DMS53 (cell line): ENCODE data around the gene LPO.
A peak's percentile ranks its signal among the peaks of the same experiment; 100 is the strongest.

ENCODE experiments used
- DNase-seq: peaks from one replicate; lab custom pipeline; 2025; lab: John Stamatoyannopoulos, UW

LPO gene

DNA sequence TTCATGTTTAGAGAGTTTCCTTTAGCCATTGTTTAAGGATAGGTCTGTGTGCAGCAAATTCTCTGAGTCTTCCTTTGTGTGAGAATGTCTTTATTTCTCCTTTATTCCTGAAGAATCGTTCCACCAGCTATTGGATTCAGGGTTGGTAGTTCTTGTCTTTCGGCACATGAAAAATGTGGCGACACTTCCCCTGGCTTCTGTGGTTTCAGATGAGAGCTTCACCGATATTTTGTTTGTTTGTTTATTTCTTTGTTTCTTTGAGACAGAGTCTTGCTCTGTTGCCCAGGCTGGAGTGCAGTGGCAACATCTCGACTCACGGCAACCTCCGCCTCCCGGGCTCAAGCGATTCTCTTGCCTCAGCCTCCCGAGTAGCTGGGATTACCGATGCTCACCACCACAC is 23.8 kb downstream of the LPO start:
- no peak for DNase-seq

DNA sequence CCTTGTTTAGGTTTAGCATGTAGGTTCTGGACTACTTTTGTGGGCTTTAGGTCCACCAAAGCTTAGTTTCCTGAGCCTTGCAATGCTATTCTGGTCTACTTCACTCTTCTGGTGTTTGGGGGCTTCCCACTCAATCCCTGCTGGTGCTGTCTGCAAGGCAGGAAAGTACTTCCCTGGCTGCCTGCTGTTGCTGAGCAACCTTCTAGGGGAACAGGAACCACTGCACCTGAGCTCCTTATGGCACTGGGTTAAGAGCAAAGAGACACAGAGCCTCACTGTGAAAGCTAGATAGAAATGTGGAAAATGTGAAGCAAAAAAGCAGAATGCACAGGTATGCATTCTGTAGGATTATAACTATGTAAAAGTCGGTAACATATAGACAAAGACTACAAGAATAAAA is 25.4 kb downstream of the LPO start:
- no peak for DNase-seq

DNA sequence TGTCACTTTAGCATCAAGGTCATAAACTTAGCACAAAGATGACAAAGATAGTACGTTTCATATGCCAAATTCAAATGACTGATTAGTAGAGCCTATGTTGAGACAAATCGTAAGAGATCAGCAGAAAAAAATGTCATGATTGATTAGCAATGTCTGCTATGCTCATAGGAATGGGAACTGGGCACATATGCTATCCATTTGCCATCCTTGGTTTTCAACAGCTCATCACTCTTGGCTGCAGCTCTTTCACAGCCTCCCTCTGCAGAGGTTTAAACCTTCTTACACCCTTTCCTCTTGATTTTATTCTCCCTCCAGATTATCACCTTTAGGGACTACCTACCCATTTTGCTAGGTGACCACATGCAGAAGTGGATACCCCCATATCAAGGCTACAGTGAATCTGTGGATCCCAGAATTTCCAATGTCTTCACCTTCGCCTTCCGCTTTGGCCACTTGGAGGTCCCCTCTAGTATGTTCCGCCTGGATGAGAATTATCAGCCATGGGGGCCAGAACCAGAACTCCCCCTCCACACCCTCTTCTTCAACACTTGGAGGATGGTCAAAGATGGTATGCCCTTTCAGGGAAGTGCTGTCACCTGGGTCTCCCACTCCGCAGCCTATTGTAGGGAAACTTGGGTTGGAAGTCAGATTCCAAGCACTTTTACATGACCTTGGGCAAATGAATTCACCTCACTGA is 26.2 kb downstream of the LPO start:
- no peak for DNase-seq

DNA sequence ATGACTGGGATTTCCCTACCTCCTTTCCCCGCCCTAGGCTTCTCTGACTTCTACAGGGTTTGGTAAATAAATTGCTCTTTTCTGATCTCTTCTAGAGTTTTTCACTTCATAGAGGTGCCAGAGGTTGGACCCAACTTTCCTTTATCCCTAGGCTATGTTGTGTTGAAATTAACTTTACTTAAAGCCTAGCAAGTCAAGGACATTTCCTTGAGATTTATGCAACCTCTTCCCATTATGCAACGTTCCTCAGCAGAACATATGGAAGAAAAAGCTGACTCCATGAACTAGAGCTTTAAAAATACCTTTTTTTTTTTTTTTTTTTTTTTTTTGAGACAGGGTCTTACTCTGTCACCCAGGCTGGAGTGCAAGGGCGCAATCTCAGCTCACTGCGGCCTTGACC is 26.9 kb downstream of the LPO start:
- DNase-seq, result no peak

DNA sequence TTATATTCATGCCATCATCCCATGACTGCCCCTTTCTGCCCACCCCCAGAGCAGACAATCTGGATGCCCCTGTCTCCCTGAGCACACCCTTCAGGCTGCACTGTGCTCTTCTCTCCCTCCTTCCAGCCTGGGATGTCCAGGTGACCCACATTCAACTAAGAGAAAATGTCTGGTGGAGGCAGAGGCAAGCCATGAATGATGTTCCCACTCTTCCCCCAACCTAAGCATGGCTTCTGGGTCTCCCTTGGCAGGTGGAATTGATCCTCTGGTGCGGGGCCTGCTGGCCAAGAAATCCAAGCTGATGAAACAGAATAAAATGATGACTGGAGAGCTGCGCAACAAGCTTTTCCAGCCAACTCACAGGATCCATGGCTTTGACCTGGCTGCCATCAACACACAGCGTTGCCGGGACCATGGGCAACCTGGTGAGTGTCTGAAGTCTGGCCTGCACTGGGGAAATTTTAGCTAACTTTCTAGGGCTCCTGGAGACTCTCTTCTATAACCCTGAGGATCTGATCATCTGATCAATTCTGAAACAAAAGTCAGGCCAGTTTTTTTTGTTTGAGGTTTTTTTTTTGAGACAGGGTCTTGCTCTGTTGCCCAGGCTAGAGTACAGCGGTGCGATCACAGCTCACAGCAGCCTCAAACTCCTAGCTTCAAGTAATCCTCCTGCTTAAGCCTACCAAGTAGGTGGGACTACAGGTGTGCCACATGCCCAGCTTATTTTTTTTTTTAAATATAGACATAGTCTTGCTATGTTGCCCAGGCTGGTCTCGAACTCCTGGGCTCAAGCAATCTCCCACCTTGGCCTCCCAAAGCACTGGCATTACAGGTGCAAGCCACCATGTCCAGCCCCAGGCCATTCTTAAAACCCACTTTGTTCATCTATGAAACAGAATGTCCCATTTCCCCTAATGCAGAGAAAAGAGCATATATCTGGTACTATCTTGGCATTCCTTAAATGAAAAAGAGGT is 27.8 kb downstream of the LPO start:
- no peak for DNase-seq

DNA sequence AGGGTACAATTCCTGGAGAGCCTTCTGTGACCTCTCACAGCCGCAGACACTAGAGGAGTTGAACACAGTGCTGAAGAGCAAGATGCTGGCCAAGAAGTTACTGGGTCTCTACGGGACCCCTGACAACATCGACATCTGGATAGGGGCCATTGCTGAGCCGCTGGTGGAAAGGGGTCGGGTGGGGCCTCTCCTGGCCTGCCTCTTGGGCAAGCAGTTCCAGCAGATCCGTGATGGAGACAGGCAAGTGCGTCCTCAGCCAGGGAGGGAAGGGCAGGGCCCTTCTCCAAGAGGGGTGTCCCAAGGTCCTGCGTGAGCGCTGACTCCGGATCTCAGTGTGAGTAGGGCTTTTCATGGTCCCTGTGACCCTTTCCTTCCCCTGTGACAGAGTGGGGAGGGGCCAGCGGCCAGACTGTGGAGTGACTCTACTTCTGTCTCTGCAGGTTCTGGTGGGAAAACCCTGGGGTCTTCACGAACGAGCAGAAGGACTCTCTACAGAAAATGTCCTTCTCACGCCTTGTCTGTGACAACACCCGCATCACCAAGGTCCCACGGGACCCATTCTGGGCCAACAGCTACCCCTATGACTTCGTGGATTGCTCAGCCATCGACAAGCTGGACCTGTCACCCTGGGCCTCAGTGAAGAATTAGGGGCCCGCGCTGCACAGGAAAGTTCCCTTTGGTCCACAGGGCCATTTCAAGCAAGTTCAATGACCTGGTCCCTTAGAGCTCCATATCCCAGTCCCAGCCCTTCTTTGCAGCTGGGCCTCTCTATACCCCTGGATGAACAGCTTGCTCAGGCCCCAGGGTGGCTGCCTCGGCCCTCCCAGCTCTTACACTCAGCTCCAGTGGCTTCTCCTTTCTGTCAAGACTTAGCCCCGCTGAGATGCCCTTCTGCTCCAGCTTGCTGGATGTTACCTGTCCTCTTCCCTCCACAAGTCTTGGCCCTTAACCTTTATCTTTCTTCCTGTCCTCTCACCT is 29.3 kb downstream of the LPO start:
- DNase-seq, result no peak

DNA sequence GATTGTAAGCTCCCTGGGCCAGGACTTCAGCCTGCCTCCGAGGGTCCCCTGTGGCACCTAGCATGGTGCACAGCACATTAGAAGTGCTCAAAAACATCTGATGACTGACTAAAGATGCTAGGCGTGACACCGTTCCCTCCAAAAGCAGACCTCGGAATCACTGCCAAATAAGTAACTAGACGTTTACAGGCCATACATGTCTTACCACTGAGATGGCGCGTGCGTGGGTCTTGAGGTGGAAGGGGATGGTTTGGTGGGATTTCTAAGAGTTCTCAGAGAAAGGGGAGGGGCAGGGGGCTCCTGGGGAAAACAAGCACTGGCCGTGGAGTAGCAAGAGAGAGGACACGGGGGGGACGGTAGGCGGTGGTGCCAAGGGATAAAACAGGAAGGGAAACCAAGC is 29.9 kb downstream of the LPO start:
- no peak for DNase-seq

DNA sequence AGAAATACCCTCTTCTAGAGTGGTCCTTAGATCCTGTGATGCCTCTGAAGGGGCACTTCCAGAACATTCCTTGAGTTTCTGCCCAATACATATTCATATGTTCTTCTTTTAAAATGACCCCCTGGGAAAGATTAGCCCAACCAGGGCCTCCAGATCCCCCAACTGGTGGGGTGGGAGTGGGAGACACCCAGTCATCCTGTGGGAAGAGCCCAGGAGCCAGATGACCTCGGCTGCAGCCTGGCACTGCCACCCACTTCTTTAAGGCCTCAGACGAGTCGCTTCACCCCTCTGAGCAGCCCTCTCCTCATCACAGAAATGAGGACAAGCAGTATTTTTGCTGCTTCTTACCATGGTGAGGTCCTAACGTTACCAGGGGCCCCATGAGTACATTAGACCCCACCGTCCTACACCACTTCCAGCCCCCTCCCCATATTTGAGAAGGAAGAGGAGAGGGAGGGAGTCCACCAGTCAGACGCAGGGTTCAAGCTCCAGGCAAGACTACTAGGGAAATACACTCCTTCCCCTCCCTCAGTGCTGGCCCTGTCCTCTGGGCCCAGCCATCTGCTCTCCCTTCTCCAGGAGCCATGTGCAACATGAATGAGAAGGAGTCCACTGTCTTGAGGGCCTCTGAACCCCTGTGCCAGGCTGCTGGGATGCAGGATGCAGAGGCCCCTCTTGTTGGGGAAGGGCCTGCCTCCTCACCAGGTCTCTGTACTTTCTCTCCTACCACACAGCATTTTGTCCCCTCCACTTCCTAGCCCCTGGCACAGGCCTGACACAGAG is 30.6 kb downstream of the LPO start:
- DNase-seq, result no peak

DNA sequence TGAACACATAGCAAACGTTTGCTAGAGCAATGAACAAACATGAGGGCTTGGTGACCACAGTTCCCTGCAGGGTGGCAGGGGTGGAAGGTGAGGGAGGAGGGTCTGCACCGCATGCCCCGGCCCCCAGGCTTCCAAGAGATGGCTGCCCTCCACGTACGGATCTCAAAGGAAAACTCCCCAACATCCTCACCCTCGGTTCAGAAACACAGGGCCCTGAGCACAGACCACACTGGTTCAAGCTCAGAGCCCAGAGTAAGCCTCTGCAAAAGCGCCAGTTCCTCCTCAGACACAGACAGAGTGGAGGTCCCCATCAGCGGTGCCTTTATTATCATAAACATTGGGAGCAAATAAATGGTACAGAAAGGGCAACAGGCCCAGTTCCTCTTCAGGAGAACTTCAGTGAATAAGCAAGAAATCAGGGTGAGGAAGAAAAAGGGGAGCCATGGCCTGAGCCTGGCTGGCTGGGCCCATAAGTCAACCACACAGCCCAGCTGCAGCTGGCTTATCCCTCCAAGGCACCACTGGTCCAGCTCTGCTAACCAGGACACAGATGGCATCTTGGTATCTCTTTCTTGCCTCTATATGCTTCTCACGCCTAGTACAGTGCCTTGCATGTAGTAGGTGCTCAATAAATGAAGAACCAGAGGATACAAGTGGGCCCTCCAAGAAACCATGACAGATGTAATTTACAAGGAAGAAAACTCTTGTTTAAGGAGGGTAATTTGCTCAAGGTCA is 31.3 kb downstream of the LPO start:
- no peak for DNase-seq

DNA sequence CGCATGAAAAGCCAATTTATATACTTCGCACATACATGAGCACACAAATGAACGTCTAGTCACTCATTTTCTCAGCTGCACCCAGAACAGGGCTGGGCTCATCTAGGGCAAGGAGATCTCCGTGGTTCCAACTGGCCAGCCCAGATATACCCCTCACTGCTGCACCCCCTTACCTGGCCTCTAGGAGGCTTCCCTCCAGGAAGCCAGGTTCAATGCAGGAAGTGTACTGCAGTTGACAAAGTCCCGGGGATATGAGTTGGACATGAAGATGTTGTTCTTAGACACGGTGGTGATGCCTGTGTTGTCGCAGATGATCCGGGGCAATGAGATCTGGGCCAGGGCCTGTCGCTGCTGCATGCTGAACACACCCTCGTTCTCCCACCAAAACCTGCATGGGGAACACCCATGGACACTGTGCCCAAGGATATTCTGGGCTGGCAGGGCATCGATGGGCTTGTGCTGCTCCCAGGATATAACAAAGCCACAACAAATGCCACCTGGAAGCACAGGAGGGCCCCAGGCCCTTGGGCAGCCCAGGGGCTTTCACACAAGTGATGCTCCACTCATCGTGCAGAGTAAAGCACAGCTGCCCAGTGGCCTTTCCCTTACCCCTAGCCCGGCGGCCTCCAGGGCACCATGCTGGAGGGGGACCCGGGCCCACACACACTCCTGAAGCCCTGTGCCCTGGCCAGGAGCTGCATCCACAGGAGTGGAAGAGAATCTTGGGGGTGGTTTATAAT is 32.3 kb downstream of the LPO start:
- DNase-seq, result peak; percentile 55

DNA sequence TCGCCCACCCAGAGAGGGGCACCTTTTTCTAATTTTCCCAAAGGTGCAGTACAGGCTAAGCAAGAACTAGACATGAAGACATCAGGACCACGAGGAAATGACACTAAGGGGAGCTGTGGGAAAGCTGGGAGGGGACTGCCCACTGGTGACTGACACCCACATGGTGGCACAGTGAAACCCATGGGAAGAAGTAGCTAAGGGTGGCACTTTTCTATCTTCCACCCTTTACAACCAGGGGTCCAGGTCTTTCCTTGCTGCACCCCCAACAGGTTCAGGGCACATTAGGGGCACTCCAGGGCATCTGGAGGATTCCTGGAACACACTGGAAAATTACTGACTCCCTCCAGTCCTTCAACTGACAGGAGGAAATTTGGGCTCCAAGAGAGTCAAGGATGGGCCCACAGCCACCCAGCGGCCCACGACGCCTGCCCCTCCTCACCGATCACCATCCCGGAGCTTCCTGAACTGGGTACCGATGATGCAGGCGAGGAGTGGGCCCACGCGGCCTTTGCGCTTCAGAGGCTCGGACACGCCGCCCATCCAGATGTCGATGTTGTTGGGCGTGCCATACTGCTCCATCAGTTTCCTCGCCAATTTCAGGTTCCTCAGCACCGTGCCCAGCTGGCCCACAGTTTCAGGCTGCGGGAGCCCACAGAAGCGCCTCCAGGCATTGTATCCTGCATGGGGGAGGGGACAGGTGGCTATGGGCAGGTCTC is 33.0 kb downstream of the LPO start:
- DNase-seq, result no peak

DNA sequence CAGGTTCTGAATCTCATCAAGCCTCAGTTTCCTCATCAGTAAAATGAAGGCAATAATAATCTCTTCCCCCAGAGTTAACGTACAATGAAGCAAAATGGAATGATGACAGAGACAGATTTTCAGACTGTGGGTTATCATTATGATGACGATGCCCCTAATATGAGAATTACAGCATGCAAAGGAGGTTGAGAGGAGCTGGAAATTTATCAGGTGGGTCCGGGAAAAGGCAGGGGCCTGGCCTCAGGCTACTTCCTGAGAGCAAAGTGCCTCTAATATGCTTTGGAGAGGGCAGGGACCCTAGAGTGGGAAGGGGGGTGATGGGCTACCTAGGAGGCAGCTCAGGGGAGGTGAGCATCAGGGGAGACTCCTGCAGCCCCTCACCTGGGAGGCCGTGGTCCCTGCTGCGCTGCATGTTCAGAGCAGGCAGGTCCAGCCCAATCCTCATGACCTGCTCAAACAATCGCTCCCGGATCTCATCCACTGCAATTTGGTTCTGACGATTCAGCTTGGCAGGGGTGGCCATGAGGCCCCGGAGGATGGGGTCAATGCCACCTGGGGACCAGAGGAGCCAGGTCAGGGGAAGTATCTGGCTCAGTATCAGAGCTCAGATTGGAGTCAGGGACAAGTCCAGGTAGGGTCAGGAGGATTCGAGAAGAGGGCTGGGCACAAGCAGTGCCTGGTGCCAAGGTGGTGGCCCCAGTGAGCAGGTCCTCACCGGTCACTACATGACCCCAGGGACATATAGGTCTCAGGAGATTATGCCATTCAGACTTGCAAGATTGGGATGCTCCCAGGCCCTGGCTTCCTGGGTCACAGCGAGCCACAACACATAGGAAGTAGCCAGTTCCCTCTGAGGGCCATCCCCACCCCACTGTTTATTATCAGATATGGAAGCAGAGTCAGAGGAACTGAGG is 34.2 kb downstream of the LPO start:
- DNase-seq, result no peak

DNA sequence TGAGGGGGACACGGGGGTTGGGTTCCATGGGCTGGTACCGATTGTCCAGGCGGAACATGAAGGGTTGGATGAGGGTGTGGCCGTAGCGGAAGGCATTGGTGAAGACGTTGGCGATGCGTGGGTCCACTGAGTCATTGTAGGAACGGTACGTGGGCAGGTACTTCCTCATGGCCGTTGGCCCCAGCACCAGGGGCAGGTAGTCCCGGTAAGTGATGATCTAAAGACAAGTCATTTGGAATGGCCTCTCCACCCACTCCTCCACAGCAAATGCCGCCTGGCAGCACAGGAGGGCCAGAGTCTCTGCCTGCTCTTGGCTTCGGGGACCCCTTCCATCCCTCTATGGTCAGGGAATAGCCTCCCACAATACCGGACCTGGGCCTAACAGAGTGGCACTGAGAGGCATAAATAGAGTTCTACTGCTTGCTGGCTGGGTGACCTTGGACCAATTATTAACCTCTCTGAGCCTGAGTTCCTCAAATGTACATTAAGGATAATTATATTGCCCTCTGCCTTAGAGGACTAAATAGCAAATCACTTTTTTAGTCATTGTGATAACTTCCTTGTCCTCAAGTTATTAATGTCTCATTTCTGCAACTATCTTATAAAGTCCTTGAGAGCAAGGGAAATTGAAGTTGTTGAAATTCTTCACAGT is 35.2 kb downstream of the LPO start:
- DNase-seq, result no peak

DNA sequence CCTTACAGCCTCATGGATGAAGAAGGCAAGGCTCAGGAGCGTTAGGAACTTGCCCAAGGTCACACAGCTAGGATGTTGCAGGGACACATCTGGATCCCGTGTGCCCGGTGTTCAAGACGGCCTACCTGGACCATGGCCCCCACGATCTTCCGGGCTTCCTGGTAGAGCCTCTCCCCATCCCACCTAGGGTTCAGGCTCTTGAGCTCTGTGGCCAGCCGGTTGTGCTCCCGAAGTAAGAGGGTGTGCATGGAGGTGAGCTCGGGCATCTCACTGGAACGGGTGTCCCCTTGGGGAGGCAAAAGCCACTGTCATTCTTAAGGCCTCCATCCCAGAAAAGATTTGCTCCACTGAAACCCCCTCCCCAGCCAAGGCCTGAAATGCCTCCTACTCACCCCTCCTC is 37.0 kb downstream of the LPO start:
- DNase-seq, result no peak

DNA sequence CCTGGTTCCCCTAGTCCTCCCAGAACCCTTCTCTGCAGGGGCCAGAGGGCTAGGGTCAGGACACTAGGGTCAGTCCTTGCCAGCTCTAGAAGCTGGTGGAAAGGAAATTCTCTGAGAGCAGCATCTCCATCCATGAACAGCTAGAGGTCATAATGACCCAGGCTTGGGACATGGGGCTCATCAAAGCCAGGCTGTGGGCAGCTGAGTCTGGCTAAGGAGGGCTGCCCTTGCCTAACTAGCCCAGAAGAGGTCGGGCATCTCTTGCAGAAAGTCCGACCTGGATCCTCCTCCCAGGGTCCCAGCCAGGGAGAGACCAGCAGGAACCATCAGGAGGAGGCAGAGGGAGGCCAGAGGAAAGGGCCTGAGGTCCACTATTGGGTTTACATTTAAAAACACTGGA is 38.0 kb downstream of the LPO start:
- DNase-seq, result no peak

DNA sequence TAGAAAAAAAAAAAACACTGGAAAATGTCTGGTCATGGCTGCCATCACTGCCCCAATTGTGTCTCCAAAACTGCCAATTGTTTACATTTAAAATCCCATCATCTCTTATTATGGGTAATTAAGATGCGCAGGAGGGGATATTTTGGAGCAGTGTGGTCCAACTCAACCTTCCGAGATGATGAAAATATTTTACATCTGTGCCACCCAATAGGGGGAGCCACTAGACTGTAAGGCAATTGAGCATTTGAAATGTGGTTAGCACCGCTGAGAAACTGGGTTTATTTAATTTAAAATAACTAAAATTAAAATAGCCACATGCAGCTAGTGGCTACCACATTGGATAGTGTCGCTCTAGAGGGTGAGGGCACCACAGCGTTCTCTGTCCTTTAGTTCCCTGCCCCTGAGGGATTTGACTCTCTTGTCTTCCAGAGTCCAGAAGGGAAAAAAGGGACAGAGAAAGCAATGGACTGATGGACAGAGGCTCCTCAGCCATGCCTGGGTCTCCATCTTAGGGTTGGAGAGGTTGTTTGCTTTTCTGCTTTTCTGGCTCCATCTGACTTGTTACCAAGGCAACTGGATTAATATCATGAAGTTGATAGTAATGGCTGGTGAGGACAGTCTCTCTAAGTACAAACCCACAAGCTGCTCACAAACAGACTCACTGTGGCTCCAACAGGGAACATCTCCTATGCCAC is 38.9 kb downstream of the LPO start:
- DNase-seq, result peak; percentile 53
